CD4-positive, alpha-beta T cell treated with Interleukin-15 for 1 hour (primary cell): Measurements from ENCODE around the gene GRIK2.

ENCODE experiments used
- DNase-seq: peaks from one replicate; pipeline ENCODE4 v3.0.0-alpha.2; 2020

GRIK2 gene

GRCh38 chr6:101816716-101817115 is 423.2 kb downstream of the GRIK2 start:
- DNase-seq, result no peak

- no peak for DNase-seq
These were observed 424.5 kb downstream of the GRIK2 start for GRCh38 chr6:101818051-101818450.

GRCh38 chr6:101824551-101825345 is 431.2 kb downstream of the GRIK2 start:
- no peak for DNase-seq

GRCh38 chr6:101826269-101826668 is 432.8 kb downstream of the GRIK2 start:
- DNase-seq, result no peak

- no peak for DNase-seq
These were observed 433.2 kb downstream of the GRIK2 start for GRCh38 chr6:101826678-101827077.

- no peak for DNase-seq
These were observed 437.1 kb downstream of the GRIK2 start for GRCh38 chr6:101830501-101831031.

- DNase-seq, result no peak
These were observed 438.9 kb downstream of the GRIK2 start for GRCh38 chr6:101832371-101832770.

- no peak for DNase-seq
These were observed 446.6 kb downstream of the GRIK2 start for GRCh38 chr6:101840100-101840499.

GRCh38 chr6:101845172-101845571 is 451.7 kb downstream of the GRIK2 start:
- no peak for DNase-seq

GRCh38 chr6:101845621-101846020 is 452.1 kb downstream of the GRIK2 start:
- no peak for DNase-seq

- no peak for DNase-seq
These were observed 454.2 kb downstream of the GRIK2 start for GRCh38 chr6:101847690-101848089.

- no peak for DNase-seq
These were observed 458.4 kb downstream of the GRIK2 start for GRCh38 chr6:101851911-101852310.

GRCh38 chr6:101853231-101854085 is 459.9 kb downstream of the GRIK2 start:
- DNase-seq, result no peak

- no peak for DNase-seq
These were observed 482.9 kb downstream of the GRIK2 start for GRCh38 chr6:101876431-101876830.

- DNase-seq, result no peak
These were observed 485.2 kb downstream of the GRIK2 start for GRCh38 chr6:101878554-101879276.

GRCh38 chr6:101879782-101880181 is 486.3 kb downstream of the GRIK2 start:
- no peak for DNase-seq

GRCh38 chr6:101883505-101883904 is 490.0 kb downstream of the GRIK2 start:
- no peak for DNase-seq

- DNase-seq, result no peak
These were observed 494.0 kb downstream of the GRIK2 start for GRCh38 chr6:101887532-101887931.

- no peak for DNase-seq
These were observed 514.1 kb downstream of the GRIK2 start for GRCh38 chr6:101907356-101908217.

GRCh38 chr6:101909366-101909765 is 515.9 kb downstream of the GRIK2 start:
- DNase-seq, result no peak

- DNase-seq, result no peak
These were observed 518.8 kb downstream of the GRIK2 start for GRCh38 chr6:101912311-101912710.

- no peak for DNase-seq
These were observed 525.0 kb downstream of the GRIK2 start for GRCh38 chr6:101918471-101918870.
